Embryonic facial prominence (tissue), 1 donor: ENCODE results near the gene BANK1.

Experiments used
- DNase-seq: peaks from one replicate; pipeline ENCODE4 v3.0.0-alpha.2; 2016; ENCODE audit errors: extremely low spot score

Gene BANK1

DNA sequence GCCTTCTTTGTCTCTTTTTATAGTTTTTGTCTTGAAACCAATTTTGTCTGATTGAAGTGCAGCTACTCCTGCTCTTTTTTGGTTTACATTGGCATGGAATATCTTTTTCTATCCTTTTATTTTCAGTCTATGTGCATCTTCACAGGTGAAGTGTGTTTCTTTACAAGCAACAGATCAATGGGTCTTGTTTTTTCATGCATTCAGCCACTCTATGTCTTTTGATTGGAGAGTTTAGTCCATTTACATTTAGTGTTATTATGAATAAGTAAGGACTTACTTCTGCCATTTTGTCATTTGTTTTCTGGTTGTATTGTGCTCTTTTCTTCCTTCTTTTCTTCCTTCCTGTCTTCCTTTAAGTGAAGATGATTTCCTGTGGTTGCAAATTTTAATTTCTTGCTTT lies 330.3 kb downstream of the BANK1 start:
- no peak for DNase-seq
